Measurements from ENCODE around the gene NDUFAF3. TPM values are rescaled to one million over a fixed set of nuclear protein-coding genes. Genes with fewer than 3 reads are reported as not detected.

NDUFAF3 gene
- polyA plus RNA-seq, 1 of the 3 experiments (the other 2 are of a cell fraction) = 104 TPM

DNA sequence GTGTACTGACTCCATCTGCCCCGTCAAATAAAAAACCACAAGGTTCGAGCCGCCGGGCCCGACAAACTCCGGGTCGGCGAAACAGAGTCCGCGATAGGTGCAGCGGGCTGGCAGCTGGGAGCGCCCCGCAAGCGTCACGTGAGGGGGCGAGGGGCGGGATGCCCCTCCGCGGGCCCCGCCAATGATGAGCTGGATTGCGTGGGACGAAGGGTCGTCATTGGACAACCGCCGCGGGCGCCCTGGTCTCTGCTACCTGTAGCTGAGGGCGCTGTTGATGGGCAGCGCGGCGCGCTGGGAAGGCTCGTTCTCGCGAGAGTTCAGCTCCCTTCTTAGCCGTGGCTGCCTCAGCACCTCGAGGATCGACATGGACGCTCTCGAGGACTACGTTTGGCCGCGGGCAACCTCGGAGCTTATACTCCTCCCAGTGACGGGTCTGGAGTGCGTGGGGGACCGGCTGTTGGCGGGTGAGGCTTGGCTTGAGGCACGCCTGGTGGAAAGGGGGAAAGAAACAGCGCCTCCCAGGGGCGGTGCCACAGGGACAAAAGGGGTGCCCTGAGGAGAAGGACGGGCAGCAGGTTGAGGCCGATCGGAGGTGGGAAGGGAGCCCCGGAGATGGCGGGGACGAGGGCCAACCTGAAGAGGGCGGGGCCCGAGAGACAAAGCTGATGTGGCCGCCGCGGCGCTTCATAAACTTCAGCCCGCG lies 14.7 kb upstream of the NDUFAF3 start, which contains the start of gene WDR6:
Gene WDR6, plus strand, starts transcription at position 324 of the 703 bp plus-strand sequence. Its CDS starts 41 bp downstream, at position 365.
- POLR2A ChIA-PET = interaction anchor here (0.5 to 4.4 kb wide), 17 partner anchors 10 to 463 kb away, joined by 3 to 80 read pairs (median 4); partner anchors contain the start of genes DAG1, DALRD3, IMPDH2 and IP6K2
- H3K27me3 ChIP-seq (ENCODE audit: insufficient read depth) = no peaks in the 10 kb centered on the region
- CTCF ChIA-PET = interaction anchor here (0.8 to 4.4 kb wide), 11 partner anchors 10 to 324 kb away, joined by 3 to 39 read pairs (median 9); partner anchors contain the start of genes DALRD3, IMPDH2, NDUFAF3 and P4HTM
- peaks cover 0 to 21% of the 10 kb centered on the region in 2 experiments; a peak in 2 of 4 replicates for H3K4me1 ChIP-seq (ENCODE audit: control insufficient read depth in 1 of 2, insufficient read depth in 2 of 2, low read depth in 1 of 2, low read length in 1 of 2)
- no peaks in the 10 kb centered on the region for H3K9me2 ChIP-seq
- peaks cover 3% of the 10 kb centered on the region for H3F3A ChIP-seq (replicated peaks; ENCODE audit: insufficient read depth)
- H3K79me2 ChIP-seq (ENCODE audit: insufficient read depth) = peaks cover 58% of the 10 kb centered on the region
- H3K9me3 ChIP-seq = no peaks in the 10 kb centered on the region
- peaks cover 4 to 10% of the 10 kb centered on the region in 2 experiments for H3K36me3 ChIP-seq (replicated peaks in 1 of 2; ENCODE audit: control insufficient read depth in 1 of 2, insufficient read depth in 2 of 2, low read length in 1 of 2)
- H3K4me2 ChIP-seq = peak within 1 kb of the TSS; percentile 100
- DNase-seq = peak; percentile 98
- WGBS (ENCODE audit: low lambda C conversion rate) = under 1% methylated on average over 22 of the region's 65 CpGs
- H3K27ac ChIP-seq (ENCODE audit: low read depth in 2 of 2, low read length in 1 of 2) = peak within 1 kb of the TSS; percentile 96 to 98
- H2AFZ ChIP-seq (ENCODE audit: low read depth) = peak within 1 kb of the TSS; percentile 84
- peaks cover 40% of the 10 kb centered on the region for H4K20me1 ChIP-seq (ENCODE audit: insufficient read depth)
- peak within 1 kb of the TSS; percentile 78 to 97 for H3K4me3 ChIP-seq (ENCODE audit: low read depth in 2 of 2, low read length in 1 of 2)
- peak within 1 kb of the TSS; percentile 100 for H3K9ac ChIP-seq
- peak; percentile 80 for TF ChIP-seq RFX5 (IDR thresholded peaks at IDR 0.05; ENCODE audit: low read length)
- peak; percentile 87; the same call in 1 of the 2 replicates for TF ChIP-seq MXI1 (IDR thresholded peaks at IDR 0.05; ENCODE audit: low read depth, low read length)
- TF ChIP-seq YY1 (IDR thresholded peaks at IDR 0.05; ENCODE audit: low read depth) = peak; percentile 82
- TF ChIP-seq TCF12 (IDR thresholded peaks at IDR 0.05) = no peak
- TF ChIP-seq NRF1 (IDR thresholded peaks at IDR 0.05; ENCODE audit: low read depth, low read length) = no peak
- no peak for TF ChIP-seq SMC3 (IDR thresholded peaks at IDR 0.05; ENCODE audit: low read depth, low read length)
- no peak; the same call in none of the 2 replicates for TF ChIP-seq TAF1 (IDR thresholded peaks at IDR 0.05; ENCODE audit: borderline replicate concordance, low read depth, low read length)
- TF ChIP-seq MEF2A (IDR thresholded peaks at IDR 0.05; ENCODE audit: borderline replicate concordance, low read depth) = no peak
- TF ChIP-seq, protein P1, sequence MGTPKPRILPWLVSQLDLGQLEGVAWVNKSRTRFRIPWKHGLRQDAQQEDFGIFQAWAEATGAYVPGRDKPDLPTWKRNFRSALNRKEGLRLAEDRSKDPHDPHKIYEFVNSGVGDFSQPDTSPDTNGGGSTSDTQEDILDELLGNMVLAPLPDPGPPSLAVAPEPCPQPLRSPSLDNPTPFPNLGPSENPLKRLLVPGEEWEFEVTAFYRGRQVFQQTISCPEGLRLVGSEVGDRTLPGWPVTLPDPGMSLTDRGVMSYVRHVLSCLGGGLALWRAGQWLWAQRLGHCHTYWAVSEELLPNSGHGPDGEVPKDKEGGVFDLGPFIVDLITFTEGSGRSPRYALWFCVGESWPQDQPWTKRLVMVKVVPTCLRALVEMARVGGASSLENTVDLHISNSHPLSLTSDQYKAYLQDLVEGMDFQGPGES (IDR thresholded peaks at IDR 0.05; ENCODE audit: low read depth, low read length) = peak; percentile 69
- TF ChIP-seq POLR2AphosphoS5 (IDR thresholded peaks at IDR 0.05; ENCODE audit: low read depth, low read length) = peak; percentile 90
- TF ChIP-seq FOSL2 (IDR thresholded peaks at IDR 0.05; ENCODE audit: borderline replicate concordance, low read depth) = no peak
- no peak for TF ChIP-seq EZH2phosphoT487 (IDR thresholded peaks at IDR 0.05; ENCODE audit: borderline replicate concordance, low read depth)
- no peak for TF ChIP-seq GATA2 (CRISPR knock-in tag; IDR thresholded peaks at IDR 0.05)
- peak; percentile 73; the same call in 1 of the 2 replicates for TF ChIP-seq SIN3A (IDR thresholded peaks at IDR 0.05; ENCODE audit: borderline replicate concordance, low read depth, low read length)
- TF ChIP-seq, protein P2, sequence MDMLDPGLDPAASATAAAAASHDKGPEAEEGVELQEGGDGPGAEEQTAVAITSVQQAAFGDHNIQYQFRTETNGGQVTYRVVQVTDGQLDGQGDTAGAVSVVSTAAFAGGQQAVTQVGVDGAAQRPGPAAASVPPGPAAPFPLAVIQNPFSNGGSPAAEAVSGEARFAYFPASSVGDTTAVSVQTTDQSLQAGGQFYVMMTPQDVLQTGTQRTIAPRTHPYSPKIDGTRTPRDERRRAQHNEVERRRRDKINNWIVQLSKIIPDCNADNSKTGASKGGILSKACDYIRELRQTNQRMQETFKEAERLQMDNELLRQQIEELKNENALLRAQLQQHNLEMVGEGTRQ (IDR thresholded peaks at IDR 0.05; ENCODE audit: borderline replicate concordance, low read depth, low read length) = peak; percentile 90
- 0 out of 2 replicates have a peak, but pooled peaks have one; percentile 32 for TF ChIP-seq FOXJ3 (CRISPR knock-in tag; IDR thresholded peaks at IDR 0.05)
- TF ChIP-seq, protein P3, sequence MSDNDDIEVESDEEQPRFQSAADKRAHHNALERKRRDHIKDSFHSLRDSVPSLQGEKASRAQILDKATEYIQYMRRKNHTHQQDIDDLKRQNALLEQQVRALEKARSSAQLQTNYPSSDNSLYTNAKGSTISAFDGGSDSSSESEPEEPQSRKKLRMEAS (IDR thresholded peaks at IDR 0.05; ENCODE audit: low read depth) = peak; percentile 95
- TF ChIP-seq, protein P4, sequence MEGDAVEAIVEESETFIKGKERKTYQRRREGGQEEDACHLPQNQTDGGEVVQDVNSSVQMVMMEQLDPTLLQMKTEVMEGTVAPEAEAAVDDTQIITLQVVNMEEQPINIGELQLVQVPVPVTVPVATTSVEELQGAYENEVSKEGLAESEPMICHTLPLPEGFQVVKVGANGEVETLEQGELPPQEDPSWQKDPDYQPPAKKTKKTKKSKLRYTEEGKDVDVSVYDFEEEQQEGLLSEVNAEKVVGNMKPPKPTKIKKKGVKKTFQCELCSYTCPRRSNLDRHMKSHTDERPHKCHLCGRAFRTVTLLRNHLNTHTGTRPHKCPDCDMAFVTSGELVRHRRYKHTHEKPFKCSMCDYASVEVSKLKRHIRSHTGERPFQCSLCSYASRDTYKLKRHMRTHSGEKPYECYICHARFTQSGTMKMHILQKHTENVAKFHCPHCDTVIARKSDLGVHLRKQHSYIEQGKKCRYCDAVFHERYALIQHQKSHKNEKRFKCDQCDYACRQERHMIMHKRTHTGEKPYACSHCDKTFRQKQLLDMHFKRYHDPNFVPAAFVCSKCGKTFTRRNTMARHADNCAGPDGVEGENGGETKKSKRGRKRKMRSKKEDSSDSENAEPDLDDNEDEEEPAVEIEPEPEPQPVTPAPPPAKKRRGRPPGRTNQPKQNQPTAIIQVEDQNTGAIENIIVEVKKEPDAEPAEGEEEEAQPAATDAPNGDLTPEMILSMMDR (IDR thresholded peaks at IDR 0.05) = peak; percentile 60
- no peak for TF ChIP-seq NFIC (IDR thresholded peaks at IDR 0.05; ENCODE audit: borderline replicate concordance)
- TF ChIP-seq GABPA (IDR thresholded peaks at IDR 0.05; ENCODE audit: low read depth) = no peak
- TF ChIP-seq, protein P5, sequence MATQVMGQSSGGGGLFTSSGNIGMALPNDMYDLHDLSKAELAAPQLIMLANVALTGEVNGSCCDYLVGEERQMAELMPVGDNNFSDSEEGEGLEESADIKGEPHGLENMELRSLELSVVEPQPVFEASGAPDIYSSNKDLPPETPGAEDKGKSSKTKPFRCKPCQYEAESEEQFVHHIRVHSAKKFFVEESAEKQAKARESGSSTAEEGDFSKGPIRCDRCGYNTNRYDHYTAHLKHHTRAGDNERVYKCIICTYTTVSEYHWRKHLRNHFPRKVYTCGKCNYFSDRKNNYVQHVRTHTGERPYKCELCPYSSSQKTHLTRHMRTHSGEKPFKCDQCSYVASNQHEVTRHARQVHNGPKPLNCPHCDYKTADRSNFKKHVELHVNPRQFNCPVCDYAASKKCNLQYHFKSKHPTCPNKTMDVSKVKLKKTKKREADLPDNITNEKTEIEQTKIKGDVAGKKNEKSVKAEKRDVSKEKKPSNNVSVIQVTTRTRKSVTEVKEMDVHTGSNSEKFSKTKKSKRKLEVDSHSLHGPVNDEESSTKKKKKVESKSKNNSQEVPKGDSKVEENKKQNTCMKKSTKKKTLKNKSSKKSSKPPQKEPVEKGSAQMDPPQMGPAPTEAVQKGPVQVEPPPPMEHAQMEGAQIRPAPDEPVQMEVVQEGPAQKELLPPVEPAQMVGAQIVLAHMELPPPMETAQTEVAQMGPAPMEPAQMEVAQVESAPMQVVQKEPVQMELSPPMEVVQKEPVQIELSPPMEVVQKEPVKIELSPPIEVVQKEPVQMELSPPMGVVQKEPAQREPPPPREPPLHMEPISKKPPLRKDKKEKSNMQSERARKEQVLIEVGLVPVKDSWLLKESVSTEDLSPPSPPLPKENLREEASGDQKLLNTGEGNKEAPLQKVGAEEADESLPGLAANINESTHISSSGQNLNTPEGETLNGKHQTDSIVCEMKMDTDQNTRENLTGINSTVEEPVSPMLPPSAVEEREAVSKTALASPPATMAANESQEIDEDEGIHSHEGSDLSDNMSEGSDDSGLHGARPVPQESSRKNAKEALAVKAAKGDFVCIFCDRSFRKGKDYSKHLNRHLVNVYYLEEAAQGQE (IDR thresholded peaks at IDR 0.05; ENCODE audit: low read depth, low read length) = no peak
- TF ChIP-seq ELF1 (IDR thresholded peaks at IDR 0.05) = no peak
- peak; percentile 99 for TF ChIP-seq CHD2 (IDR thresholded peaks at IDR 0.05; ENCODE audit: low read length, partially characterized antibody)
- no peak for TF ChIP-seq EP300 (IDR thresholded peaks at IDR 0.05; ENCODE audit: borderline replicate concordance in 1 of 2, low read depth in 1 of 2, low read length in 1 of 2)
- TF ChIP-seq JUND (IDR thresholded peaks at IDR 0.05) = no peak

Measured in SK-N-SH (cell line).